Prostate gland (tissue), 2 donors: ENCODE measurements around the gene GPD1.

Experiments used
- POLR2A ChIP-seq: fragments of 450-650 bp; IDR thresholded peaks from one replicate; pipeline ENCODE4 v1.6.1; 2016; ENCODE audit warnings: antibody characterized with exemption, mild to moderate bottlenecking
- POLR2AphosphoS5 ChIP-seq: sonication (generic); formaldehyde crosslinking; IDR thresholded peaks from one replicate; pipeline ENCODE4 v1.6.1; 2017; ENCODE audit warnings: antibody characterized with exemption
- TF ChIP-seq, protein P1 (sequence below), 4 experiments: fragments of 200-600 bp in 2 of 4; fragments of 450-650 bp in 2 of 4; sonication (generic) in 2 of 4; IDR thresholded peaks; 1 replicate in 3 of 4; 2 replicates in 1 of 4; pipeline ENCODE4 v1.5.1; 2016 to 2019; ENCODE audit warnings: antibody characterized with exemption in 4 of 4, mild to moderate bottlenecking in 2 of 4, moderate library complexity in 2 of 4

DNA sequence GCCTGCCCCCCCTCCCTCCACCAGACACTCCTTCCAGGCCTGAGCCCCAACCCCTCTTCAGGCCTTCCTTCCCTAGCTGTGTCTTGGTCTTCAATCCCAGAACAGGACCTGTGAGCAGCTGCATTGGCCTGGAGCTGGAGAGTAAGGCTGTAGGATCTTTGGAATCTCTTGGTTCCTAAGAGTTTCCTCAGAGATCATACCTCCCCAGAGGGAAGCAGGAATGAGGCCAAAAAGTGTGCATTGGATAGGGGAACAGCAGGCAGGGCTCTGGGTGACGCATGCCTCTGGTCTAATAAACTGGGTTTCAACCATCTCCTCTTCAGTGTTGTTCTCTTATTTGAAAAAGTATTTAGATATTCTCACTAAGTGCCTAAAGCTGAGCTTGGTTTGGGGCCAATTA, 20.5 kb upstream of the GPD1 start:
- TF ChIP-seq, protein P1, sequence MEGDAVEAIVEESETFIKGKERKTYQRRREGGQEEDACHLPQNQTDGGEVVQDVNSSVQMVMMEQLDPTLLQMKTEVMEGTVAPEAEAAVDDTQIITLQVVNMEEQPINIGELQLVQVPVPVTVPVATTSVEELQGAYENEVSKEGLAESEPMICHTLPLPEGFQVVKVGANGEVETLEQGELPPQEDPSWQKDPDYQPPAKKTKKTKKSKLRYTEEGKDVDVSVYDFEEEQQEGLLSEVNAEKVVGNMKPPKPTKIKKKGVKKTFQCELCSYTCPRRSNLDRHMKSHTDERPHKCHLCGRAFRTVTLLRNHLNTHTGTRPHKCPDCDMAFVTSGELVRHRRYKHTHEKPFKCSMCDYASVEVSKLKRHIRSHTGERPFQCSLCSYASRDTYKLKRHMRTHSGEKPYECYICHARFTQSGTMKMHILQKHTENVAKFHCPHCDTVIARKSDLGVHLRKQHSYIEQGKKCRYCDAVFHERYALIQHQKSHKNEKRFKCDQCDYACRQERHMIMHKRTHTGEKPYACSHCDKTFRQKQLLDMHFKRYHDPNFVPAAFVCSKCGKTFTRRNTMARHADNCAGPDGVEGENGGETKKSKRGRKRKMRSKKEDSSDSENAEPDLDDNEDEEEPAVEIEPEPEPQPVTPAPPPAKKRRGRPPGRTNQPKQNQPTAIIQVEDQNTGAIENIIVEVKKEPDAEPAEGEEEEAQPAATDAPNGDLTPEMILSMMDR (IDR thresholded peaks at IDR 0.05) = no peak
- TF ChIP-seq POLR2A (no peak), POLR2AphosphoS5 (no peak)
